ENCODE measurements around the gene VPS13D. TPM values are rescaled to one million over a fixed set of nuclear protein-coding genes. Genes with fewer than 3 reads are reported as not detected.

The VPS13D gene
- total and polyA plus RNA-seq, 3 donors from 2014 or later: 51.9 to 125 (median 86.8) TPM

- intact Hi-C loops (cut with DNase I; ENCODE audit: low total_unique reads): no loop called here
- H3K4me1 ChIP-seq: no peaks in the 10 kb centered on the region
- no peaks in the 10 kb centered on the region for H3K27me3 ChIP-seq
- TF ChIP-seq CTCF (IDR thresholded peaks at IDR 0.05) (no peak), POLR2A (IDR thresholded peaks at IDR 0.05) (no peak)
- H3K9me3 ChIP-seq: no peaks in the 10 kb centered on the region
- H3K27ac ChIP-seq: no peak overlapping the region
- H3K4me3 ChIP-seq: no peak overlapping the region
- H3K36me3 ChIP-seq (ENCODE audit: low read depth, missing control alignments): no peaks in the 10 kb centered on the region
- 87 to 94% methylated on average over 5 of the region's 5 CpGs for WGBS, 2 donors
- no peak for DNase-seq
These were observed 14.8 kb downstream of the VPS13D start for GRCh38 chr1:12244585-12244984.

GRCh38 chr1:12245116-12245515 is 15.3 kb downstream of the VPS13D start:
- intact Hi-C loops (cut with DNase I; ENCODE audit: low total_unique reads): no loop called here
- TF ChIP-seq POLR2A (IDR thresholded peaks at IDR 0.05) (no peak), CTCF (IDR thresholded peaks at IDR 0.05) (no peak)
- Histone ChIP-seq H3K27me3 (no peaks in the 10 kb centered on the region), H3K4me1 (no peaks in the 10 kb centered on the region), H3K27ac (no peak overlapping the region), H3K36me3 (ENCODE audit: low read depth, missing control alignments) (no peaks in the 10 kb centered on the region), H3K9me3 (no peaks in the 10 kb centered on the region), H3K4me3 (no peak overlapping the region)
- WGBS, 2 donors: 63 to 95% methylated on average over 3 of the region's 3 CpGs
- no peak for DNase-seq

- TF ChIP-seq CTCF (IDR thresholded peaks at IDR 0.05): no peak
- TF ChIP-seq POLR2A (IDR thresholded peaks at IDR 0.05): no peak
- H3K36me3 ChIP-seq (ENCODE audit: low read depth, missing control alignments): no peaks in the 10 kb centered on the region
- intact Hi-C loops (cut with DNase I; ENCODE audit: low total_unique reads): no loop called here
- H3K4me3 ChIP-seq: no peak overlapping the region
- no peaks in the 10 kb centered on the region for H3K4me1 ChIP-seq
- H3K27ac ChIP-seq: no peak overlapping the region
- no peaks in the 10 kb centered on the region for H3K9me3 ChIP-seq
- DNase-seq: no peak
- no peaks in the 10 kb centered on the region for H3K27me3 ChIP-seq
These were observed 15.9 kb downstream of the VPS13D start for GRCh38 chr1:12245733-12246132.

GRCh38 chr1:12246584-12246983 is 16.8 kb downstream of the VPS13D start:
- TF ChIP-seq CTCF (IDR thresholded peaks at IDR 0.05): no peak
- TF ChIP-seq POLR2A (IDR thresholded peaks at IDR 0.05): no peak
- Histone ChIP-seq H3K27ac (no peak overlapping the region), H3K9me3 (no peaks in the 10 kb centered on the region), H3K4me1 (no peaks in the 10 kb centered on the region), H3K36me3 (ENCODE audit: low read depth, missing control alignments) (no peaks in the 10 kb centered on the region), H3K27me3 (no peaks in the 10 kb centered on the region), H3K4me3 (no peak overlapping the region)
- intact Hi-C loops (cut with DNase I; ENCODE audit: low total_unique reads): no loop called here
- DNase-seq: no peak
- 66 to 81% methylated on average over 6 of the region's 6 CpGs for whole genome bisulfite sequencing, 2 donors

GRCh38 chr1:12249181-12249580 is 19.4 kb downstream of the VPS13D start:
- WGBS, 2 donors: 93 to 97% methylated on average over 1 of the region's 1 CpG
- intact Hi-C loops (cut with DNase I; ENCODE audit: low total_unique reads): no loop called here
- Histone ChIP-seq H3K27me3 (no peaks in the 10 kb centered on the region), H3K27ac (no peak overlapping the region), H3K4me3 (no peak overlapping the region), H3K9me3 (no peaks in the 10 kb centered on the region), H3K4me1 (no peaks in the 10 kb centered on the region), H3K36me3 (ENCODE audit: low read depth, missing control alignments) (no peaks in the 10 kb centered on the region)
- DNase-seq: no peak
- TF ChIP-seq CTCF (IDR thresholded peaks at IDR 0.05) (no peak), POLR2A (IDR thresholded peaks at IDR 0.05) (no peak)

Data from testis (tissue), 3 donors.